ENCODE data around the gene LTB.

The LTB gene

DNA sequence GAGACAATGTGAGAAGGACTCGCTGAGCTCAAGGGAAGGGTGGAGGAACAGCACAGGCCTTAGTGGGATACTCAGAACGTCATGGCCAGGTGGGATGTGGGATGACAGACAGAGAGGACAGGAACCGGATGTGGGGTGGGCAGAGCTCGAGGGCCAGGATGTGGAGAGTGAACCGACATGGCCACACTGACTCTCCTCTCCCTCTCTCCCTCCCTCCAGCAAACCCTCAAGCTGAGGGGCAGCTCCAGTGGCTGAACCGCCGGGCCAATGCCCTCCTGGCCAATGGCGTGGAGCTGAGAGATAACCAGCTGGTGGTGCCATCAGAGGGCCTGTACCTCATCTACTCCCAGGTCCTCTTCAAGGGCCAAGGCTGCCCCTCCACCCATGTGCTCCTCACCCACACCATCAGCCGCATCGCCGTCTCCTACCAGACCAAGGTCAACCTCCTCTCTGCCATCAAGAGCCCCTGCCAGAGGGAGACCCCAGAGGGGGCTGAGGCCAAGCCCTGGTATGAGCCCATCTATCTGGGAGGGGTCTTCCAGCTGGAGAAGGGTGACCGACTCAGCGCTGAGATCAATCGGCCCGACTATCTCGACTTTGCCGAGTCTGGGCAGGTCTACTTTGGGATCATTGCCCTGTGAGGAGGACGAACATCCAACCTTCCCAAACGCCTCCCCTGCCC is 5.2 kb downstream of the LTB start:
- no peak for DNase-seq (ENCODE audit: low spot score)

DNA sequence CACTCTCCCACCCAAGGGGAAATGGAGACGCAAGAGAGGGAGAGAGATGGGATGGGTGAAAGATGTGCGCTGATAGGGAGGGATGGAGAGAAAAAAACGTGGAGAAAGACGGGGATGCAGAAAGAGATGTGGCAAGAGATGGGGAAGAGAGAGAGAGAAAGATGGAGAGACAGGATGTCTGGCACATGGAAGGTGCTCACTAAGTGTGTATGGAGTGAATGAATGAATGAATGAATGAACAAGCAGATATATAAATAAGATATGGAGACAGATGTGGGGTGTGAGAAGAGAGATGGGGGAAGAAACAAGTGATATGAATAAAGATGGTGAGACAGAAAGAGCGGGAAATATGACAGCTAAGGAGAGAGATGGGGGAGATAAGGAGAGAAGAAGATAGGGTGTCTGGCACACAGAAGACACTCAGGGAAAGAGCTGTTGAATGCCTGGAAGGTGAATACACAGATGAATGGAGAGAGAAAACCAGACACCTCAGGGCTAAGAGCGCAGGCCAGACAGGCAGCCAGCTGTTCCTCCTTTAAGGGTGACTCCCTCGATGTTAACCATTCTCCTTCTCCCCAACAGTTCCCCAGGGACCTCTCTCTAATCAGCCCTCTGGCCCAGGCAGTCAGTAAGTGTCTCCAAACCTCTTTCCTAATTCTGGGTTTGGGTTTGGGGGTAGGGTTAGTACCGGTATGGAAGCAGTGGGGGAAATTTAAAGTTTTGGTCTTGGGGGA is 6.1 kb downstream of the LTB start:
- DNase-seq (ENCODE audit: low spot score), result no peak

DNA sequence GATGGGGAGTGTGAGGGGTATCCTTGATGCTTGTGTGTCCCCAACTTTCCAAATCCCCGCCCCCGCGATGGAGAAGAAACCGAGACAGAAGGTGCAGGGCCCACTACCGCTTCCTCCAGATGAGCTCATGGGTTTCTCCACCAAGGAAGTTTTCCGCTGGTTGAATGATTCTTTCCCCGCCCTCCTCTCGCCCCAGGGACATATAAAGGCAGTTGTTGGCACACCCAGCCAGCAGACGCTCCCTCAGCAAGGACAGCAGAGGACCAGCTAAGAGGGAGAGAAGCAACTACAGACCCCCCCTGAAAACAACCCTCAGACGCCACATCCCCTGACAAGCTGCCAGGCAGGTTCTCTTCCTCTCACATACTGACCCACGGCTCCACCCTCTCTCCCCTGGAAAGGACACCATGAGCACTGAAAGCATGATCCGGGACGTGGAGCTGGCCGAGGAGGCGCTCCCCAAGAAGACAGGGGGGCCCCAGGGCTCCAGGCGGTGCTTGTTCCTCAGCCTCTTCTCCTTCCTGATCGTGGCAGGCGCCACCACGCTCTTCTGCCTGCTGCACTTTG is 6.8 kb downstream of the LTB start, which contains the start of gene TNF:
TNF (plus strand) TSS at position 231 of the 567 bp plus-strand sequence; CDS start at position 408, 177 bp downstream.
- no peak for DNase-seq (ENCODE audit: low spot score)

DNA sequence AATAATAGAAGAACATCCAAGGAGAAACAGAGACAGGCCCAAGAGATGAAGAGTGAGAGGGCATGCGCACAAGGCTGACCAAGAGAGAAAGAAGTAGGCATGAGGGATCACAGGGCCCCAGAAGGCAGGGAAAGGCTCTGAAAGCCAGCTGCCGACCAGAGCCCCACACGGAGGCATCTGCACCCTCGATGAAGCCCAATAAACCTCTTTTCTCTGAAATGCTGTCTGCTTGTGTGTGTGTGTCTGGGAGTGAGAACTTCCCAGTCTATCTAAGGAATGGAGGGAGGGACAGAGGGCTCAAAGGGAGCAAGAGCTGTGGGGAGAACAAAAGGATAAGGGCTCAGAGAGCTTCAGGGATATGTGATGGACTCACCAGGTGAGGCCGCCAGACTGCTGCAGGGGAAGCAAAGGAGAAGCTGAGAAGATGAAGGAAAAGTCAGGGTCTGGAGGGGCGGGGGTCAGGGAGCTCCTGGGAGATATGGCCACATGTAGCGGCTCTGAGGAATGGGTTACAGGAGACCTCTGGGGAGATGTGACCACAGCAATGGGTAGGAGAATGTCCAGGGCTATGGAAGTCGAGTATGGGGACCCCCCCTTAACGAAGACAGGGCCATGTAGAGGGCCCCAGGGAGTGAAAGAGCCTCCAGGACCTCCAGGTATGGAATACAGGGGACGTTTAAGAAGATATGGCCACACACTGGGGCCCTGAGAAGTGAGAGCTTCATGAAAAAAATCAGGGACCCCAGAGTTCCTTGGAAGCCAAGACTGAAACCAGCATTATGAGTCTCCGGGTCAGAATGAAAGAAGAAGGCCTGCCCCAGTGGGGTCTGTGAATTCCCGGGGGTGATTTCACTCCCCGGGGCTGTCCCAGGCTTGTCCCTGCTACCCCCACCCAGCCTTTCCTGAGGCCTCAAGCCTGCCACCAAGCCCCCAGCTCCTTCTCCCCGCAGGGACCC is 7.8 kb downstream of the LTB start:
- no peak for DNase-seq (ENCODE audit: low spot score)

DNA sequence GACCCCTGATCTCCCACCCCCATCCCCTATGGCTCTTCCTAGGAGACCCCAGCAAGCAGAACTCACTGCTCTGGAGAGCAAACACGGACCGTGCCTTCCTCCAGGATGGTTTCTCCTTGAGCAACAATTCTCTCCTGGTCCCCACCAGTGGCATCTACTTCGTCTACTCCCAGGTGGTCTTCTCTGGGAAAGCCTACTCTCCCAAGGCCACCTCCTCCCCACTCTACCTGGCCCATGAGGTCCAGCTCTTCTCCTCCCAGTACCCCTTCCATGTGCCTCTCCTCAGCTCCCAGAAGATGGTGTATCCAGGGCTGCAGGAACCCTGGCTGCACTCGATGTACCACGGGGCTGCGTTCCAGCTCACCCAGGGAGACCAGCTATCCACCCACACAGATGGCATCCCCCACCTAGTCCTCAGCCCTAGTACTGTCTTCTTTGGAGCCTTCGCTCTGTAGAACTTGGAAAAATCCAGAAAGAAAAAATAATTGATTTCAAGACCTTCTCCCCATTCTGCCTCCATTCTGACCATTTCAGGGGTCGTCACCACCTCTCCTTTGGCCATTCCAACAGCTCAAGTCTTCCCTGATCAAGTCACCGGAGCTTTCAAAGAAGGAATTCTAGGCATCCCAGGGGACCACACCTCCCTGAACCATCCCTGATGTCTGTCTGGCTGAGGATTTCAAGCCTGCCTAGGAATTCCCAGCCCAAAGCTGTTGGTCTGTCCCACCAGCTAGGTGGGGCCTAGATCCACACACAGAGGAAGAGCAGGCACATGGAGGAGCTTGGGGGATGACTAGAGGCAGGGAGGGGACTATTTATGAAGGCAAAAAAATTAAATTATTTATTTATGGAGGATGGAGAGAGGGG is 8.8 kb downstream of the LTB start:
- DNase-seq (ENCODE audit: low spot score), result no peak

DNA sequence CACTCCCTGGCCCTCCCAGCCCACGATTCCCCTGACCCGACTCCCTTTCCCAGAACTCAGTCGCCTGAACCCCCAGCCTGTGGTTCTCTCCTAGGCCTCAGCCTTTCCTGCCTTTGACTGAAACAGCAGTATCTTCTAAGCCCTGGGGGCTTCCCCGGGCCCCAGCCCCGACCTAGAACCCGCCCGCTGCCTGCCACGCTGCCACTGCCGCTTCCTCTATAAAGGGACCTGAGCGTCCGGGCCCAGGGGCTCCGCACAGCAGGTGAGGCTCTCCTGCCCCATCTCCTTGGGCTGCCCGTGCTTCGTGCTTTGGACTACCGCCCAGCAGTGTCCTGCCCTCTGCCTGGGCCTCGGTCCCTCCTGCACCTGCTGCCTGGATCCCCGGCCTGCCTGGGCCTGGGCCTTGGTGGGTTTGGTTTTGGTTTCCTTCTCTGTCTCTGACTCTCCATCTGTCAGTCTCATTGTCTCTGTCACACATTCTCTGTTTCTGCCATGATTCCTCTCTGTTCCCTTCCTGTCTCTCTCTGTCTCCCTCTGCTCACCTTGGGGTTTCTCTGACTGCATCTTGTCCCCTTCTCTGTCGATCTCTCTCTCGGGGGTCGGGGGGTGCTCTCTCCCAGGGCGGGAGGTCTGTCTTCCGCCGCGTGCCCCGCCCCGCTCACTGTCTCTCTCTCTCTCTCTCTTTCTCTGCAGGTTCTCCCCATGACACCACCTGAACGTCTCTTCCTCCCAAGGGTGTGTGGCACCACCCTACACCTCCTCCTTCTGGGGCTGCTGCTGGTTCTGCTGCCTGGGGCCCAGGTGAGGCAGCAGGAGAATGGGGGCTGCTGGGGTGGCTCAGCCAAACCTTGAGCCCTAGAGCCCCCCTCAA is 9.9 kb downstream of the LTB start, which contains the start of gene LTA:
LTA (plus strand) TSS at position 249 of the 871 bp plus-strand sequence; CDS start at position 703, 454 bp downstream.
- no peak for DNase-seq (ENCODE audit: low spot score)

DNA sequence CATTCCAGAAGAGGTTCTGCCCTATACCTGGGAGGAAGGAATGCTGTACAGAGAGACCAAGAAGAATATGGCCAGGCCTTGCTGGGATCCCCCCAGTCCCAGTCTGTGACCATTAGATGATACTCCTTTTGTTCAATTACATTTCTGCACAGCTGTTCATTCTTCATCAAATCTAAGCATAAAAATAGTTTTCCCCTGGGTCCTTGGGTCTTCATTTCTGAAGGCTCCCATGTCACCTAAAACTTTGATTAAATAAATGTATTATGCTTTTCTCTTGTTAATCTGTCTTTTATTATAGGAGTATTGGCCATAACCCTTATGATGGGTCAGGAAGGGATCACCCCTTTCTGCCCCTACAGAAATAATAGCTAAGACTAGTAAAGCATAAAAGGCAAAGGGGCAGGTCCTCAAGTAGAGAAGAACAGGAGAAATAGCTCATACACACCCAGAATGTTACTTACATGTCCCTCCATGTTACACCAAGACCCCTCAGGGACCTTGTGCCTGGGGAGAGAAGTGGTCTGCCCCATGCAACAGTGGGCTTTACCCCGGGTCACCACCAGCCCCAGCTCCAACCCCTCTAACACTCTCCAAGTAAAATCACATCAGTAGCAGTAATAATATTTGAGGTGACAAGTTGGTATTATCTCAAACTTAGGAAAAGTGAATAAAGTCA is 12.2 kb downstream of the LTB start:
- no peak for DNase-seq (ENCODE audit: low spot score)

DNA sequence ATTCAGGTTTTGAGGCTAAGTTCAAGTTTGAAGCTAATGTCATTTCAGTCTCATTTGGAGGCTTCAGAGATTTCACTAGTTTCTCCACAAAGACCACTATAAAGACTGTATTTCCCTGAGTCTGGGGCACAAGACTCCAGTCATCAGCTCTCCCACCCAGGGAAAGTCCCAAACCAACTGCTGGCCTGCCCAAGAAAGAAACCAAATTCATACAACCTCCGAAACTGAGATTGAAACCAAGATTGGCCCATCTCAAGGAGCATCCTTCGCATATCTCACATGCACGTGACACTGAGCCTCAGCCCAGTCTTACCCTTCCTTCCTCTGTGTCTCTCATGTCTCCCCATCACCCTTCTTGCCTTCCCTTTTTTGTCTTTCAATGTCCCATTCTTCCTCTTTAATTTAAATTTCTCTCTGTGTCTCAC is 13.7 kb downstream of the LTB start:
- DNase-seq (ENCODE audit: low spot score), result no peak

DNA sequence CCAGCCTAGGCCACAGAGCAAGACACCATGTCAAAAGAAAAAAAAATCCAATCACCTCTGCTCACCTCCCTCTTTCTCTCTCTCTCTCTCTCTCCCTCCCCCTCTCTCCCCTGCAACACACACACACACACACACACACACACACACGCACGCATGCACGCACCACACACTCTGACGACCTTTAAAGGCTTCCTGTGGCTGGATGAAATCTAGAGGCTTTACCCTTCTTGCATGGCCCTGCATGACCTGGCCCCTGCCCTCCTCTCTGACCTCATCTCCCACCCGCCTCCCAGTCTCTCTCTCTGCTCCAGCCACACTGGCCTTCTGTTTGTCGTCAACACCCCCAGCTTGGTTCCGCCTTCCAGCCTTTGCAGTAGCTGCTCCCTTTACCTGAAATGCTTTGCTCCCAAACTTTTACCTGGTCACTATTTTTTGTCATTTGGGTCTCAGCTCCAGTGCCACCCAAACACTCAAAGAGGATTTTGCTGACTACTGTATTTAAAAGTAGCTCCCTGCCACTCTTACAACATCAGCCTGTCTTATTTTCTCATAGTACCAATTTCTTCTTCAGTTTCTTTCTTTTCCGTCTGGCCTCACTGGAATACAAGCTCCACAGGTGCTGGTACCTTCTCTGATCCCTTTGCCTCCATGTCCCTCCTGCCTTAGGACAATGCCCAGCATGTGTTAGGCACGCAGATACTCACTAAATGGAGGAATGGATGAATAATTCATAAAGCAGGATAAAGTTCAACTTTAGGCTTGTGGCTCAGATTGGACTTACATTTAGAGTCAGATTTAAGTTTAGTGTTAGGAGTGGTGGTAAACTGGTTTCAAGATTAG is 14.5 kb downstream of the LTB start:
- DNase-seq (ENCODE audit: low spot score), result no peak

DNA sequence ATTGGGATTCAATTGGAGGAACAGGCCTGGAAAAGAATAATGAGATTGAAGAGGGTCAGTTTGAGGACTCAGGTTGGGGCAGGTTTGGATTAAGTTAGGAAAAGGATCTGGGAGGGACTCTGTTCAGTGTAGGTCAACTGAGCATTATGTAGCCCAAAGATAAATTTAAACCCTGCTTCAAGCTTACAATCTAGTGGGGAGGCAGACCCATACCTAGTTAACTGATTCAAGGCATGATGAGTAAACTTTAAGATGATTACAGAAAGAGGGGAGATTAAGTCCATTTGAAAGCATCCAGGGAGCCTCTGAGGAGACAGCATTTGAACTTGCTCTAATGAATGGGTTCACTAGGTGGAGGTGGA is 21.5 kb downstream of the LTB start:
- no peak for DNase-seq (ENCODE audit: low spot score)

DNA sequence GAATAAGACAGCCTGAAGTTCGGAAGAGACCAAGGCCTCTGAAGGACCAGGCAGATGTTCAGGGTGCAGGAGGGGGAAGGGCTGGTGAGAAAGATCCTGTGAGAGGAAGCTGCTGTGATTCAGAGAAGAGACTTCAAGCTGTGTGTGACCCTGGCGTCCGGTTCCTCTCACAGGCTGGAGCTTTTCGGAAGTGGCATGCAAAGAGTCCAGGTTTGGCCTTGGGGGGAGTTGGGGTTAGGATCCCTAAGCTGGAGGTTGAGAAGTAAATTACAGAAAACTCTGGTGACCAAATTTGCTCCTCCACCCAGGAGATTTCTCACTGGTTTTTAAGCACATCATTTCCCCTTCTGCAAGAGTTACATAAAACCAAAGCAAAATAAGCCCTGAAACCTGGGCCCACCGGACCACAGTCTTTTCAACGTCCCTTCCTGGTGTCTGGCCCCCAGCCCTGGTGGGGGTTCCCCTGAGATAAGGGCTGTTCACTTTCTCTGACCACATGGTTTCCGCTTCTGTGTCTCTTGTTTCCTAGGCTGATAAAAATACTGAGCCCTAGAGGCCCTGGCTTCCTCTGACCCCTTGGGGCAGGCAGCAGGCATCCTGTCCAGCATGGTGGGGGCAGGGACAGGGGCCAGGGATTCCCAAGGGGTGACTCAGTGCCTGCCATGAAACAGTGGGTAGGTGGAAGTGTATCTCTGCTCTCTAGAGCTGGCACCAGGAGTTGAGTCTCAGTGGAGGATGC is 22.1 kb downstream of the LTB start:
- peak; percentile 79 for DNase-seq (ENCODE audit: low spot score)

DNA sequence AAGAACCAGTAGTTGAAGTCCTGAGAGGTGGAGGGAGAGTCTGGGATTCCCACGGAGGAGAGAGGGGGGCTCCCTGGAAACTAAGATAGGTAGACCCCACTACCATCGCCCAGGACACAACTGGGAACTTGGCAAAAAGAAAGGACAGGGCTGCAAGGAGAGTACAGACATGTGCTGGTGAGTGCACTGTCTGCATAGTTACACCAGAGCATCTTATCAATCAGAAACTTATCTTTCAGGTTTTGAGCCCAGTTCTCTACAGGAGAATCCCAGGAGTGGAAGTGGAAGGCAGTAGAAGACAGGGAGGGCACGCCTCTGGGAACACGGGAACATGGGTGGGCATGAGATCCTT is 22.6 kb downstream of the LTB start:
- no peak for DNase-seq (ENCODE audit: low spot score)

DNA sequence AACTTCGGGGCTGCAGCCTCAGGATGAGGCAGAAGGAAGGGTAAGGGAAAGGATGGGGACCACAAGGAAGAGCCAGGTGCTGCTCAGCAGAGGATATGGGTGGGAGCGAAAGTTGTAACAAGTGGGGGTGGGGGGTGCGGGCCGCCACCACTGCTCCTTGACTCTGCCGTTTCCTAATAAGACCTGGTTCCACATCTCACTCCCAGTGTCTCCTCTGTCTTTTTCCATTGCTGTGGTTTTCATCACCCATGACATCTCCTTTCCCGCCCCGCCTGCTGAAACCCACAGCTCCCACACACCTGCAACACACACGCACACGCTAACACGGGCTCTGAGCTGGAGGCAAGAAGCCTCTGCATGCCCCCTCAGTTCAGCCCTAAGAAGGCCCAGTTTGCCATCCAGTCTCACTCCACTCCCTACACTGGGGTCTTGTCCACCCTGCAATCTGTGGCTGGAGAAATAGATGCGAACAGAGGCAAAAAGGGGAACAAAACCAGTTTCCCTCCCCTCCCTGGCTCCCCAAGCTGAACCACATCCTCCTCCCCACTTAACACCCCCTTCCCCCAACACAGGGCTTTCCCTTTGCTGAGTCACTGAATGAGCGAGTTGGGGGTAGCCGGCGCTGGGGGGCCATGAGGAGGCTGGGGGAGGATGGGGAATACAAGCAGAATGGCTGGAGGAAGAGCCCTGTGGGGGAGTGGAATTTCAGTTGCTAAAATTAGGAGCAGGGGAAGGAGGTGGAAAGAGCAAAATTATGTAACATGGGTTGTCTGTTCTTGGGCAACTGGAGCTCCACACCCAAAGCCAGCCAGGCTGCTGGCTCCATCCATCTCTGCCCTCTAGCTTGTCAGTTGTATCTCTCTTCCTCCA is 23.4 kb downstream of the LTB start:
- peak; percentile 47 for DNase-seq (ENCODE audit: low spot score)

DNA sequence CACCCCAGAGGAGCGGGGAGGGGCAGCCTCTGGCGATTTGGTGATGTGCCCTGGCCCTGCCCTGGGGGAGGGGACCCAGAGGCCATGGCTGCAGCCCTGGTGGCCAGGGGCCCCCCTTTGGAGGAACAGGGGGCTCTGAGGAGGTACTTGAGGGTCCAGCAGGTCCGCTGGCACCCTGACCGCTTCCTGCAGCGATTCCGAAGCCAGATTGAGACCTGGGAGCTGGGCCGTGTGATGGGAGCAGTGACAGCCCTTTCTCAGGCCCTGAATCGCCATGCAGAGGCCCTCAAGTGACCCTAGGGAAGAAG is 24.0 kb downstream of the LTB start:
- DNase-seq (ENCODE audit: low spot score), result no peak

DNA sequence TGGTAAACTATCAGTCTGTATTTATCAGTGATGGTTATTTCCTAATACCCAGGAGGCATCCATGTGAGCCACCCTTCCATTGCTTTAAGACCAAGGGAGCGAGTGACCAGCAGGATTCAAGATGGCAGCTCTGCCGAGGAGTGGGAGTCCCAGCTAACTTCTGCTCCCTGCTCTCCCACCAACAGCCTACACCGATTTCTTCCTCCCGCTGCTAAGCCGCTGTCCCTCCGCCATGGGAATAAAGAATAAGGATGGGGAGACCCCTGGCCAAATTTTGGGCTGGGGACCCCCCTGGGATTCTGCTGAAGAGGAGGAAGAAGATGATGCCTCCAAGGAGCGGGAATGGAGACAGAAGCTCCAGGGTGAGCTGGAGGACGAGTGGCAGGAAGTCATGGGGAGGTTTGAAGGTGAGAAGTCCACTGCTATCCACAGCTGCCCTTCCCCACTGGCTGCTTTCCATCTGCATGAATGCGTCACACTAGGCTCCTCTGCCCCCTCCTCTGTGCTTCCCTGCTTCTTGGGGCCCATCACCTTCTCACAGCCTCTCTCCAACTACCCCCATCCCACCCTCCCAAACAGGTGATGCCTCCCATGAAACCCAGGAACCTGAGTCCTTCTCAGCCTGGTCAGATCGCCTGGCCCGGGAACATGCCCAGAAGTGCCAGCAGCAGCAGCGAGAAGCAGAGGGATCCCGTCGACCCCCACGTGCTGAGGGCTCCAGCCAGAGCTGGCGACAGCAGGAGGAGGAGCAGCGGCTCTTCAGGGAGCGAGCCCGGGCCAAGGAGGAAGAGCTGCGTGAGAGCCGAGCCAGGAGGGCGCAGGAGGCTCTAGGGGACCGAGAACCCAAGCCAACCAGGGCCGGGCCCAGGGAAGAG is 24.5 kb downstream of the LTB start:
- DNase-seq (ENCODE audit: low spot score), result no peak

DNA sequence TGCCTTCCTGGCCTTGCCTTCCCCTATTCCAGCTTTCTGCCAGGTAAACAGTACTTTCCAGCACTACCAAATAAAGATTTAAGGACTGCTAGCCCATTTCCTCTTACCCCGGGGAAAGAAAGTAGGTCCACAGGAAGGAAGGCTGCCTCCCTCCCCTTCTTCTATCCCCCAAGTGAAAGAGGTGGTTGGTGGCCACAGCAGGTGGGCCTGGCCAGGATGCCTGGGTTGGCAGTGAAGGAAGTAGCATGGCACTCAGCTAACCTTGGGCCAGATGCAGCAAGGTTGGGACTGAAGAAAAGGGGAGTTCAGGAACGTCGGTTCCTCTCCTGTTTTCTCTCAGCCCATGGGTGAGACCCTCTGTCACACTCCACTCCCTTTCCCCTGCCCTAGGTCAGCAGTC is 25.9 kb downstream of the LTB start:
- no peak for DNase-seq (ENCODE audit: low spot score)

Measured in AG08395 (cell line).